Cardiac septum (tissue), 1 donor: ENCODE measurements around the gene MIA2. TPM values are rescaled to one million over a fixed set of nuclear protein-coding genes. Genes with fewer than 3 reads are reported as not detected.
"Not testable (repeated sequence)": the region's sequence is repeated elsewhere in the genome, so short reads cannot be mapped to it uniquely, and the experiment has no call there.

Experiments used
- DNase-seq: peaks from one replicate; pipeline ENCODE4 v3.0.0-alpha.2; 2020; ENCODE audit warnings: low spot score
- intact Hi-C: fragments of 100-400 bp; cut with DNase I; formaldehyde crosslinking; loops from one replicate; pipeline ENCODE4 v1.14.0; 2022
- total RNA-seq: library from RNA; stranded (reverse); fragmentation: NEBNext Ultra II Directional; extraction: Animal tissue kit (Norgen Biotek cat#: 25700); gene quantifications from one replicate; pipeline ENCODE4 v1.2.1, GENCODE V29; 2021
- donor health status: DM: no; HTN: no; CAD: no.

Gene MIA2
- total RNA-seq, 1 donor from 2014 or later: 24.0 TPM

- intact Hi-C loops: no loop called here
Measured at GRCh38 chr14:39228509-39229221, 5.0 kb upstream of the MIA2 start.

GRCh38 chr14:39229222-39229543 is 4.5 kb upstream of the MIA2 start:
- no peak for DNase-seq
- intact Hi-C loops: no loop called here

More at GRCh38 chr14:39228509-39229221, 5.0 kb upstream of the MIA2 start:
- DNase-seq: no peak

- intact Hi-C loops: no loop called here
- no peak for DNase-seq
Measured at GRCh38 chr14:39229601-39230110, 4.1 kb upstream of the MIA2 start.

- intact Hi-C loops: no loop called here
- DNase-seq: no peak
Measured at GRCh38 chr14:39230416-39231035, 3.2 kb upstream of the MIA2 start.

GRCh38 chr14:39231751-39232553 is 1.8 kb upstream of the MIA2 start:
- DNase-seq, intact Hi-C loops: not testable (repeated sequence)

DNA sequence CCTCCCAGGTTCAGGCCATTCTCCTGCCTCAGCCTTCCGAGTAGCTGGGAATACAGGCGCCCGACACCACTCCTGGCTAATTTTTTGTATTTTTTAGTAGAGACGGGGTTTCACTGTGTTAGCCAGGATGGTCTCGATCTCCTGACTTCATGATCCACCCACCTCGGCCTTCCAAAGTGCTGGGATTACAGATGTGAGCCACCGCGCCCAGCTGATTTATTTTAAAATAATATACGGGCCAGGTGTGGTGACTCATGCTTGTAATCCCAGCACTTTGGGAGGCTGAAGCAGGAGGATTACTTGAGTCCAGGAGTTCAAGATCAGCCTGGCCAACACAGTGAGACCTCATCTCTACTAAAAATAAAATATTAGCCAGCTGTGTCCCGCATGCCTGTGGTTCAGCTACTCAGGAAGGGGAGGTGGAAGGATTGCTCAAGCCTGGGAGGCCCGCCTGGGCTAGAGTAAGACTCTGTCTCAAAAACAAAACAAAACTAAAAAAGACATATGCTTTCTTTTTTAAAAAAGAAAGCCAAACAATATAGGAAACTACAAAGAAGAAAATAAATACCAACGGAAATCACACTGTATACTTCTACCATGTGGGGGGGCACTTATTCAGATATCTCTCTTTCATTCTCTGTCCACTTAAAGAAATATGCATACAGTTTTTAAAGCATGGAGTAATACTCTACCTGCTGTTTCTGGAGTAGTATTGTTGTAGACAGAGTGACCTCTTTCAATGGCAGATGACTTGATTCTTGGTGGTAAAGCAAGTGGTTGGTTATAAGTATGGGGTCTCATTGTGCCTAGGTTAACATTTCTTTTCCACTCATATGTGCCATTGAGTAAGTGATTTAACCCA is 930 bp upstream of the MIA2 start:
- DNase-seq: no peak
- intact Hi-C loops: no loop called here

DNA sequence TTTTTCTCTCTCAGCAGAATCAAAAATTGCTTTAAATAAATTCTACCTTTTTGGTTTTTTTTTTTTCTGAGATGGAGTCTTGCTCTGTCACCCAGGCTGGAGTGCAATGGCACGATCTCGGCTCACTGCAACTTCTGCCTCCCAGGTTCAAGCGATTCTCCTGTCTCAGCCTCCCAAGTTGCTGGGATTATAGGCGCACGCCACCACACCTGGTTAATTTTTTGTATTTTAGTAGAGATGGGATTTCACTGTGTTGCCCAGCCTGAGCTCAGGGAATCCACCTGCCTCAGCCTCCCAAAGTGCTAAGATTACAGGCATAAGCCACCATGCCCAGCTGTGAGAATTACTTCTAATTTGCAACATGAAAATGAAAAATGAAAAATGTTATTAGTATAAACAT is 1.3 kb downstream of the MIA2 start:
- DNase-seq, intact Hi-C loops: not testable (repeated sequence)

GRCh38 chr14:39235466-39235865 is 1.8 kb downstream of the MIA2 start:
- intact Hi-C loops, DNase-seq: not testable (repeated sequence)

DNA sequence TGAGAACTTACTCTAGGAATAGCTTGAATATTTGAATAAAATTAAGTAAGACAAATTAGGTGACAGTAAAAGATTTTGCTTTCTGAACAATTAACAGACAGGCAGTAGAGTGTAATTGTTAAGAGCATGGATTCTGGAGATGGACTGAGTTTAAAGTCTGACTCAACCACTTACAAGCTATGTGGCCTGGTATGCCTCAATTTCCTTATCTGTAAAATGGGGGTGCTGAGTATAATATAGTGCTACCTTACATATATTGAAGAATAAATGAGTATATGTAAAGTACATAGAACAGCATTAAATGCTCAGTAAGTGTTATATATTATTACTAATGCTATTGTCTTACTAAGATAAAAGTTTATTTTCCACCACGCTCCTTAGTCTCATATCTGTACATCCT is 7.1 kb downstream of the MIA2 start:
- intact Hi-C loops: no loop called here
- no peak for DNase-seq

DNA sequence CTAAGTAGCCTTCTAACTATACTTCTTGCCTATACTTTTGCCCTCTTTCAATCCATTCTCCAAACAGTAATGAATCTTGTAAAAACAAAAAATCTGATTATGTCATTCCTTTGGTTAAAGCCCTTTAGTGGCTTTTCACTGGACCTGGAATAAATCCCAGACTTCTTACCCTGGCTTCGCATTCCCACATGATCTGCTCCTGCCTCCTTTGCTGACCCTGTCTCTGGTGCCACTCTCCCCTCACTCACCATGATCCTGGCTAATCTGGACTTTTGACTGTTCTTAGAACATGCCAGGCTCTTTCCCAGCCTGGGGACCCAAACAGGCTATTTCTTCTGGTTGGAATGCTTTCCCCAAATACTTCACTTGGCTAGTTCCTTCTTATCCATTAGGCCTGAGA is 7.9 kb downstream of the MIA2 start:
- no peak for DNase-seq
- intact Hi-C loops: no loop called here

- intact Hi-C loops: no loop called here
- DNase-seq: no peak
Measured at GRCh38 chr14:39243831-39244230, 10.1 kb downstream of the MIA2 start.

DNA sequence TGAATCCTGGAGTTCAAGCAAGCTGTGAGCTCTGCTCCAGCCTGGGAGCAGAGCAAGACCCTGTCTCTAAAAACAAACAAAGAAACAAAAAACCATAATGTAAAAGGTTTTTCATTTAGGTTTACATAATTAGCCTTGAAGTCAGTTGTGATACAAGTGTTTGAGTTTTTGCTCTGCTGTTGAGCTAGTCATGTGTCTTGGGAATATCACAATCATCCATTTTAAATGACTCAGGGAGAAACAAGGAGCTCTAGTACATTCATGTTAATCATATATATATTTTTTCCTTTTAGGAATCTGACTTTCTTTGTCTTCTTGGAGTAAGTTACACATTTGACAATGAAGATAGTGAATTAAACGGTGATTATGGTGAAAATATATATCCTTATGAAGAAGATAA is 12.9 kb downstream of the MIA2 start:
- no peak for DNase-seq
- intact Hi-C loops: no loop called here

- intact Hi-C loops: no loop called here
- DNase-seq: no peak
Measured at GRCh38 chr14:39247256-39247655, 13.5 kb downstream of the MIA2 start.

- intact Hi-C loops: no loop called here
- DNase-seq: no peak
Measured at GRCh38 chr14:39251547-39251946, 17.8 kb downstream of the MIA2 start.

- intact Hi-C loops, DNase-seq: not testable (repeated sequence)
Measured at GRCh38 chr14:39257388-39257787, 23.7 kb downstream of the MIA2 start.

DNA sequence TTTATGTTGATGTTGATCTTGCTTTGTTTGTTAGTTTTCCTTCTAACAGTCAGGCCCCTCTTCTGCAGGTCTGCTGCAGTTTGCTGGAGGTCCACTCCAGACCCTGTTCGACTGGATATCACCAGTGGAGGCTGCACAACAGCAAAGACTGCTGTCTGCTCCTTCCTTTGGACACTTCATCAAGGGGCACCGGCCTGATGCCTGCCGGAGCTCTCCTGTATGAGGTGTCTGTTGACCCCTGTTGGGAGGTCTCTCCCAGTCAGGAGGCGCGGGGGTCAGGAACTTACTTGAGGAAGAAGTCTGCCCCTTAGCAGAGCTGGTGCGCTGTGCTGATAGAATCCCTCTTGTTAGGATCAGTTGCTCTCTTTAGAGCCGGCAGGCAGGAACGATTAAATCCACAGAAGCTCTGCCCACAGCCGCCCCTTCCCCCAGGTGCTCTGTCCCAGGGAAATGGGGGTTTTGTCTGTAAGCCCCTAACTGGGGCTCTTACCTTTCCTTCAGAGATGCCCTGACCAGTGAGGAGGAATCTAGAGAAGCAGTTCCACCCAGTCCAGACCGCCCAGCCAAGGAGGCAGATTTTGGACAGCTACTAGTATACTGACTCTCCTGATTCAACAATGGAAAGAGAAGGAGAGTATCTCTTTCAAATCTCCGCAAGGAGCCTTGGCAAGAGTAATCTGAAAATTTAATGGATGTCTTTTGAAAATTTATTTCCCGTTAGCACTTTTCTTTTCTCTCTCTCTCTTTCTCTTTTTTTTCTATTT is 25.2 kb downstream of the MIA2 start:
- no peak for DNase-seq
- intact Hi-C loops: no loop called here

DNA sequence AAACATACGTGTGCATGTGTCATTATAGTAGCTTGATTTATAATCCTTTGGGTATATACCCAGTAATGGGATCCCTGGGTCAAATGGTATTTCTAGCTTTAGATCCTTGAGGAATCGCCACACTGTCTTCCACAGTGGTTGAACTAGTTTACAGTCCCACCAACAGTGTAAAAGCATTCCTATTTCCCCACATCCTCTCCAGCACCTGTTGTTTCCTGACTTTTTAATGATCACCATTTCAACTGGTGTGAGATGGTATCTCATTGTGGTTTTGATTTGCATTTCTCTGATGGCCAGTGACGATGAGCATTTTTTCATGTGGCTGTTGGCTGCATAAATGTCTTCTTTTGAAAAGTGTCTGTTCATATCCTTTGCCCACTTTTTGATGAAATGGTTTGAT is 26.4 kb downstream of the MIA2 start:
- intact Hi-C loops: loop anchor here (10.0 kb wide), 1 partner anchor 155 kb away; the partner anchor contains the start of gene SEC23A
- not testable (repeated sequence) for DNase-seq

DNA sequence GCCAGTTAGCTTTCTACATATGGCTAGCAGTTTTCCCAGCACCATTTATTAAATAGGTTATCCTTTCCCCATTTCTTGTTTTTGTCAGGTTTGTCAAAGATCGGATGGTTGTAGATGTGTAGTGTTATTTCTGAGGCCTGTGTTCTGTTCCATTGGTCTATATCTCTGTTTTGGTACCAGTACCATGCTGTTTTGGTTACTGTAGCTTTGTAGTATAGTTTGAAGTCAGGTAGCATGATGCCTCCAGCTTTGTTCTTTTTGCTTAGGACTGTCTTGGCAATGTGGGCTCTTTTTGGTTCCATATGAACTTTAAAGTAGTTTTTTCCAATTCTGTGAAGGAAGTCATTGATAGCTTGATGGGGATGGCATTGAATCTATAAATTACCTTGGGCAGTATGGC is 28.5 kb downstream of the MIA2 start:
- not testable (repeated sequence) for DNase-seq
- intact Hi-C loops: loop anchor here (10.0 kb wide), 1 partner anchor 157 kb away; the partner anchor contains the start of gene SEC23A

- DNase-seq: no peak
- intact Hi-C loops: loop anchor here (10.0 kb wide), 1 partner anchor 159 kb away; the partner anchor contains the start of gene SEC23A
Measured at GRCh38 chr14:39264057-39264456, 30.3 kb downstream of the MIA2 start.
